GM12891 (cell line): Measurements from ENCODE around the gene CSNK1G1.

Experiments used
- POLR2A ChIP-seq: IDR thresholded peaks from 2 replicates; pipeline ENCODE4 v1.6.1; 2011; ENCODE audit warnings: low read depth, low read length, control low read depth
- POLR2AphosphoS5 ChIP-seq: IDR thresholded peaks from 2 replicates; pipeline ENCODE4 v1.6.1; 2011; ENCODE audit warnings: low read depth, low read length, control low read depth
- POU2F2 ChIP-seq: IDR thresholded peaks from 2 replicates; pipeline ENCODE4 v1.6.1; 2011; ENCODE audit warnings: low read depth, mild to moderate bottlenecking, control low read depth, low read length, moderate library complexity
- SPI1 ChIP-seq: IDR thresholded peaks from 2 replicates; pipeline ENCODE4 v1.6.1; 2011; ENCODE audit warnings: low read depth, low read length, control low read depth

- no peak for TF ChIP-seq POLR2AphosphoS5
- no peak for TF ChIP-seq POU2F2
- no peak for TF ChIP-seq SPI1
- no peak for TF ChIP-seq POLR2A
These were observed 11.2 kb downstream of the CSNK1G1 start for GRCh38 chr15:64344651-64345294.
